Fibroblast of mammary gland (primary cell): ENCODE results near the gene LMTK2.

ENCODE experiments used
- DNase-seq: peaks from one replicate; pipeline ENCODE4 v3.0.0-alpha.2; 2010; ENCODE audit warnings: low read depth
- H3K4me3 ChIP-seq: 2 replicates; pipeline ENCODE4 v1.5.1; 2011; ENCODE audit warnings: low read depth, mild to moderate bottlenecking, low read length, moderate library complexity; ENCODE audit not compliant: control insufficient read depth
- TF ChIP-seq, protein P1 (sequence below): conservative IDR thresholded peaks from 2 replicates; pipeline ENCODE4 v1.5.1; 2011; ENCODE audit warnings: low read depth, low read length, inconsistent platforms; ENCODE audit not compliant: control insufficient read depth, insufficient read depth

LMTK2 gene

DNA sequence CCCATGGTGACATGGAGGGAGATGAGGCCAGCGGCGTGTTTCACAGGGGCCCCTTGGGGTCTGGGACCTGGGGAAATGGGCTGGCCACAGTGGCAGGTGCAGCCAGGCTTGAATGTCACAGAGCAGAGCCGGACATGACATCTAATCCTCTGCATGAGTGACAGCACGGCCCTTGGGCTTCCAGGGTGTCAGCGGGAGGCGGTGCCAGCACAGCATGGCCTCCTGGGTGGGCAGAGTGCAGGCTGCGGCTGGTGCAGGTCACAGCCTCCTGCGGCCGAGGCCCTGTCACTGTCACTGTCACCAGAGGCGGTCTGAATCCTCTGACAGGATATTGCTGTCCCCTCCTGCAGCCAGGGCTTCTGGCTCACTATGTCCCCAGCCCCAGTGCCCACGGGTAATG, 122.8 kb downstream of the LMTK2 start:
- H3K4me3 ChIP-seq, result no peak overlapping the region
- TF ChIP-seq, protein P1, sequence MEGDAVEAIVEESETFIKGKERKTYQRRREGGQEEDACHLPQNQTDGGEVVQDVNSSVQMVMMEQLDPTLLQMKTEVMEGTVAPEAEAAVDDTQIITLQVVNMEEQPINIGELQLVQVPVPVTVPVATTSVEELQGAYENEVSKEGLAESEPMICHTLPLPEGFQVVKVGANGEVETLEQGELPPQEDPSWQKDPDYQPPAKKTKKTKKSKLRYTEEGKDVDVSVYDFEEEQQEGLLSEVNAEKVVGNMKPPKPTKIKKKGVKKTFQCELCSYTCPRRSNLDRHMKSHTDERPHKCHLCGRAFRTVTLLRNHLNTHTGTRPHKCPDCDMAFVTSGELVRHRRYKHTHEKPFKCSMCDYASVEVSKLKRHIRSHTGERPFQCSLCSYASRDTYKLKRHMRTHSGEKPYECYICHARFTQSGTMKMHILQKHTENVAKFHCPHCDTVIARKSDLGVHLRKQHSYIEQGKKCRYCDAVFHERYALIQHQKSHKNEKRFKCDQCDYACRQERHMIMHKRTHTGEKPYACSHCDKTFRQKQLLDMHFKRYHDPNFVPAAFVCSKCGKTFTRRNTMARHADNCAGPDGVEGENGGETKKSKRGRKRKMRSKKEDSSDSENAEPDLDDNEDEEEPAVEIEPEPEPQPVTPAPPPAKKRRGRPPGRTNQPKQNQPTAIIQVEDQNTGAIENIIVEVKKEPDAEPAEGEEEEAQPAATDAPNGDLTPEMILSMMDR, result no peak
- no peak for DNase-seq

DNA sequence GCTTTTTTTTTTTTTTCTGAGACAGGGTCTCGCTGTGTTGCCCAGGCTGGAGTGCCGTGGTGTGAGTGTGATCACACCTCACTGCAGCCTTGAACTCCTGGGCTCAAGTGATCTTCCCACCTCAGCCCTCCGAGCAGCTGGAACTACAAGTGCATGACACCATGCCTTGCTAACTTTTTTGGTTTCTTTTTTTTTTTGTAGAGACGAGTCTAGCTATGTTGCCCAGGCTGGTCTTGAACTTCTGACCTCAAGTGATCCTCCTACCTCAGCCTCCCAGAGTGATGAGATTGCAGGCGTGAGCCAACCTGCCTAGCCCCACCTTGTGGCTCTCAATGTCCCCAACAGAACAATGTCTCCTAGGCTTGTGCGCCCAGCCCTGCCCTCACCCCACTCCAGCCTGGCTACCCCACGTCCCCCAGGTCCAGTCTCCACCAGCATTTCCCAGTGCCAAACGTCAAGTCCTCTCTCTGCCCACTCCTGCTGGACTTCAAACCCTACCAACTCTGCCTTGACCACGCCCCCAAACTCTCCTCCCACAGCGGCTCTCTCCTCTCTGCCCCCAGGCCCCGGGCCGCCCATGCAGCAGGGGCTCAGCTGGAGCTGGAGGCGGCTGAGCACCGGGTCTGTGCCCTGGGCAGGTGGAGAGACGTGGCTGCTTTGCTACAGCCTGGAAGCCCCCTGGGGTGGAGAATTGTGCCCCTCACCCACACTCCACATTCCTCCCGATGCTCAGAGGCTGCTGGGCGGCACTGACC, 123.5 kb downstream of the LMTK2 start:
- H3K4me3 ChIP-seq, result no peak overlapping the region
- TF ChIP-seq, protein P1, result no peak
- no peak for DNase-seq

DNA sequence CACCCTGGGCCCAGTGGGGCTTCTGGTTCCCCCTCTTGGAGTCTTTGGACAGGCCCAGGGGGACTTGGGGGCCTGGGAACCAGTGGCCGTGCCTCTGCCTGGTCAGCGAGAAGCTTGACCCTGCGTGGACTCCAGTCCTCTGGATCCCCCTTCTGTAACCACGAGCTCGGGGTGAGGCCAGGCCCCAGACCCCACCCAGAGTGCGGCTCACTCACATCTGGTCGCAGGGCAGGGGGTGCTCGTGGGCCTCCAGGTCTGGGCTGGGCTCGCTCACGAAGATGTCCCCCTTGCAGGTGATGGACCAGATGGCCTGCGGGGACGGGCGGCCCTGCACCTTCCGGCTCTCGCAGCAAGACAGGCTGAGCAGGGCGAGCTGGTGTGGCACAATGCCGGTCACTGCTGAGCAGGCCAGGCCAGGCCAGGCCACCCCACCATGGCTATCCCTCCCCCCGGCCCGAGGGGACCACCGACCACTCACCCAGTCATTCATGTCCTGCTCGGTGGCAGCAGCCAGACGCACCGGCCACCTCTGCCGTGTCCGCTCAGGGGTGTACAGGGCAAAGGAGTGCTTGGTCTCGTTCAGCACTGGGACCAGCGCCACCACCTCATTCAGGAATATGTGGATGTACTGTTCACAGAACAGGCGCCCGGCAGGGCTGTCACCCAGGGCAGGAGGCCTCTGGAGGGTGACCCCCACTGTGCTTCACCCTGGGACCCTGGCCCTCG, 124.2 kb downstream of the LMTK2 start:
- TF ChIP-seq, protein P1, result no peak
- H3K4me3 ChIP-seq, result no peak overlapping the region
- no peak for DNase-seq

DNA sequence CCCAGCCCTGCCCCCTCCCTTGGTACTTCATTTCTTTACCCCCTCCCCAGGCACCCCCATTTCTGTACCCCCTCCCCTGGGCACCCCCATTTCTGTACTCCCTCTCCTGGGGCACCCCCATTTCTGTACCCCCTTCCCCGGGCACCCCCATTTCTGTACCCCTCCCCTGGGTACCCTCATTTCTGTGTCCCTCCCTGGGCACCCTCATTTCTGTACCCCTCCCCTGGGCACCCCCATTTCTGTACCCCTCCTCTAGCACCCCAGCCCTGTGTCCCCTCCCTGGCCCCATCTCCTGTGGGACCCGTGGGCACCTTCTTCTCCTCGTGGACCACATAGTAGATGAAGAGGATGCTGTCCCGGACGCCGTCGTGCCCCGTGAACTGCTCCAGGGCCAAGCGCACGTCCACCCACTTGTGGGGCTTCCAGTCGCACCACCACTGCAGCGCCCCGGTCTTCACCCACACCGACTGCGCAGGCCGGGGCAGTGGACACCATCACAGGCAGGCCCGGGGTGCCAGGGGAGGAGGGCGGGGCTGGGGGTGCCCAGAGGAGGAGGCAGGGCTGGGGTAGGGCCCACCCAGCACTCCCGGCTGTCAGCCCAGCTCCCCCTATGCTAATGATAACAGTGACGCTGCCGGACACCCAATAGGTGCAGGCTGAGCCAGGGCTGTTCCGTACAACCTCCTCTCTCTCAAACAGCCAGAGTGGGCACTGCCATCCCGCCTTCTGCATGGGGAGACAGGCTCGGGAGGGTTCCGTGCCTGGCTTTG, 125.0 kb downstream of the LMTK2 start:
- H3K4me3 ChIP-seq, result no peak overlapping the region
- no peak for DNase-seq
- TF ChIP-seq, protein P1, result no peak

DNA sequence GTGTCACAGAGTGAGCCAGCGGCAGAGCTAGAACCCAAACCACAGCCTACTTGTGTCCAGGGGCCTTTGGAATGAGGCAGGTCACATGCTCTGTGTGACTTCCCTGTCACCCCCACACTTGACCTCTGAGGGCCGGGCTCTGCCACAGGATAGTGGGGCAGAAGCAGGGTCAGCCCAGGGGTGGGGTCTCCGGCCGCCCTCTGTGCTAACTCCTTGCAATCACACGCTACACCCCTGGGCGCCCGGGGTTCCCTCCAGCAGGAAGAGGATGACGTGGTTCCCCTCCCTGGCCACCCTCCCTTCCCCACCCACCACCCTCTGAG, 125.6 kb downstream of the LMTK2 start:
- TF ChIP-seq, protein P1, result no peak
- DNase-seq, result no peak

DNA sequence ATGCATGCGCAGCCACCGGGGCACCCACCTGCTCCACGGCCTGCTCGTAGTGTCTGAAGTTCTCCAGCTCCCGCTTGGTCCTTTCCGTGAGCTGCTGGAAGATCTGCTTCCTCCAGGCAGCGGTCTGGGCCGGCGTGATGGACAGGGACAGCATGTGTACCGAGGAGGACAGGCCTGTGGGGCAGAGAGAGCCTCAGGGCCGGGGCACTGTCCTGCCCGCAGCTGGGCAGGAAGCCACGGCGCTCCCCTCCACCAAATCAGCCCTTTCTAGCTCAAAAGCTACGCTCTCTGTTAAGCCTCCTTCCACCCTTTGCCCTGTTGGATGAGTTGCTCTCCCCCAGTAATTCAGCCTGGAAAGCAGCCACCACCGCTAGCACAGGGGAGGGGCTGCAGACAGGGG, 126.1 kb downstream of the LMTK2 start:
- no peak for DNase-seq

More for the DNA sequence above, 125.6 kb downstream of the LMTK2 start:
- H3K4me3 ChIP-seq, result no peak overlapping the region

More for the DNA sequence above, 126.1 kb downstream of the LMTK2 start:
- H3K4me3 ChIP-seq, result no peak overlapping the region
- TF ChIP-seq, protein P1, result no peak
